Measurements from ENCODE around the gene SMCP.

The SMCP gene

GRCh38 chr1:152878042-152878441, at the start of gene SMCP:
SMCP (plus strand) TSS chr1:152878322; CDS start chr1:152884423, 6,101 bp downstream.
- no peak for DNase-seq

GRCh38 chr1:152836870-152837269, 41.3 kb upstream of the SMCP start:
- no peak for DNase-seq

- no peak for DNase-seq
Observed at GRCh38 chr1:152842556-152842955, 35.6 kb upstream of the SMCP start, which contains the start of gene LCE6A. LCE6A (plus strand) TSS chr1:152842856; CDS start chr1:152843521, 665 bp downstream.

- DNase-seq, result no peak
Observed at GRCh38 chr1:152855661-152856060, 22.5 kb upstream of the SMCP start.

GRCh38 chr1:152858062-152858461, 20.1 kb upstream of the SMCP start:
- no peak for DNase-seq

GRCh38 chr1:152859696-152860095, 18.4 kb upstream of the SMCP start, which contains the start of gene LCE7A:
LCE7A (plus strand) TSS chr1:152859996; CDS start chr1:152860698, 702 bp downstream.
- no peak for DNase-seq

GRCh38 chr1:152860129-152860528, 18.0 kb upstream of the SMCP start:
- no peak for DNase-seq

- no peak for DNase-seq
Observed at GRCh38 chr1:152861374-152861773, 16.7 kb upstream of the SMCP start.

GRCh38 chr1:152864443-152864842, 13.7 kb upstream of the SMCP start:
- DNase-seq, result no peak

- DNase-seq, result no peak
Observed at GRCh38 chr1:152866321-152866720, 11.8 kb upstream of the SMCP start.

GRCh38 chr1:152869808-152870419, 8.2 kb upstream of the SMCP start:
- peak; percentile 48 for DNase-seq

GRCh38 chr1:152870831-152871730, 7.0 kb upstream of the SMCP start:
- no peak for DNase-seq

- DNase-seq, result no peak
Observed at GRCh38 chr1:152871731-152872126, 6.4 kb upstream of the SMCP start.

GRCh38 chr1:152873495-152873894, 4.6 kb upstream of the SMCP start:
- DNase-seq, result no peak

GRCh38 chr1:152876827-152877226, 1.3 kb upstream of the SMCP start:
- no peak for DNase-seq

- no peak for DNase-seq
Observed at GRCh38 chr1:152879559-152880198, 1.6 kb downstream of the SMCP start.

GRCh38 chr1:152880316-152880715, 2.2 kb downstream of the SMCP start:
- no peak for DNase-seq

- no peak for DNase-seq
Observed at GRCh38 chr1:152880907-152881306, 2.8 kb downstream of the SMCP start.

- DNase-seq, result no peak
Observed at GRCh38 chr1:152884085-152884484, 6.0 kb downstream of the SMCP start.

GRCh38 chr1:152884506-152884905, 6.4 kb downstream of the SMCP start:
- no peak for DNase-seq

GRCh38 chr1:152884966-152885624, 7.0 kb downstream of the SMCP start:
- no peak for DNase-seq

GRCh38 chr1:152886085-152886484, 8.0 kb downstream of the SMCP start:
- no peak for DNase-seq

Measured in activated T-cell treated with anti-CD3 and anti-CD28 coated beads for 4 hours (primary cell).